K562 (cell line): ENCODE data around the gene PGAM2. TPM values are rescaled to one million over a fixed set of nuclear protein-coding genes. Genes with fewer than 3 reads are reported as not detected.

Source experiments
- ATAC-seq: fragments of 200-7000 bp; cut with Tn5 transposase; 3 replicates; pipeline ENCODE4 v1.9.1; 2020; ENCODE audit warnings: moderate library complexity
- BruUV-seq: library from RNA; stranded (reverse); fragments of 400-500 nt; replicated peaks from 2 replicates; lab custom pipeline; 2021; lab: Mats Ljungman, UMichigan
- CTCF ChIA-PET: fragments of 300-600 bp; formaldehyde crosslinking; extraction: SDS; loops from one replicate; lab custom pipeline; 2021; ENCODE audit warnings: low intra/inter-chr PET ratio; lab: Yijun Ruan, JAX
- POLR2A ChIA-PET: fragments of 300-600, 350-650 bp; sonication (Branson Sonifier 250); formaldehyde crosslinking; extraction: SDS; loops from one replicate; lab custom pipeline; 2021; ENCODE audit warnings: antibody characterized with exemption, inconsistent platforms; lab: Yijun Ruan, JAX
- DNase-seq, 4 experiments: peaks; one replicate each; pipeline versions ENCODE4 v3.0.0 to v3.0.0-alpha.2; 2011 to 2018; ENCODE audit warnings: low spot score in 3 of 4, mixed read lengths in 3 of 4; ENCODE audit errors: extremely low read depth in 1 of 4
- FAIRE-seq: peaks from 2 replicates; lab custom pipeline; 2011; peaks lifted over from hg19 to GRCh38; lab: Jason Lieb, UNC
- H2AFZ ChIP-seq: 2 replicates; pipeline ENCODE4 v1.6.0; 2011; ENCODE audit warnings: low read depth, low read length, control low read depth, inconsistent platforms
- H3K27ac ChIP-seq: fragments of 200-600 bp; 3 replicates; pipeline ENCODE4 v1.8.0; 2011; ENCODE audit warnings: low read depth, mild to moderate bottlenecking, control low read depth, inconsistent platforms, low read length, moderate library complexity, mixed read lengths; ENCODE audit errors: extremely low read depth
- H3K27me3 ChIP-seq, 2 experiments: fragments of 300-600 bp in 1 of 2; 2 replicates in 1 of 2; 3 replicates in 1 of 2; pipeline versions ENCODE4 v1.6.0 to v1.8.0; 2011; ENCODE audit warnings: inconsistent platforms in 2 of 2, low read length in 2 of 2, mild to moderate bottlenecking in 1 of 2, mixed read lengths in 1 of 2, moderate library complexity in 1 of 2; ENCODE audit not compliant: control insufficient read depth in 2 of 2, insufficient read depth in 2 of 2
- H3K36me3 ChIP-seq: fragments of 300-600 bp; 3 replicates; pipeline ENCODE4 v1.8.0; 2011; ENCODE audit warnings: mild to moderate bottlenecking, low read length, inconsistent platforms; ENCODE audit not compliant: control insufficient read depth, insufficient read depth
- H3K4me1 ChIP-seq, 2 experiments: fragments of 200-600 bp in 1 of 2; replicated peaks in 1 of 2; 2 replicates in 1 of 2; 3 replicates in 1 of 2; pipeline versions ENCODE4 v1.5.1 to v1.8.0; 2011; ENCODE audit warnings: inconsistent platforms in 2 of 2, low read length in 2 of 2, mild to moderate bottlenecking in 1 of 2, mixed read lengths in 1 of 2, moderate library complexity in 1 of 2; ENCODE audit not compliant: control insufficient read depth in 2 of 2, insufficient read depth in 2 of 2
- H3K4me2 ChIP-seq: 2 replicates; pipeline ENCODE4 v1.6.1; 2011; ENCODE audit warnings: low read length, control low read depth, inconsistent platforms, mixed read lengths; ENCODE audit not compliant: insufficient read depth
- H3K4me3 ChIP-seq: fragments of 200-600 bp; sonication (generic), shearing (Covaris generic); 2 replicates; pipeline ENCODE4 v1.5.1; 2016; ENCODE audit warnings: control low read depth, inconsistent platforms
- H3K79me2 ChIP-seq: fragments of 200-600 bp; 3 replicates; pipeline ENCODE4 v1.8.0; 2011; ENCODE audit warnings: low read length, inconsistent platforms; ENCODE audit not compliant: control insufficient read depth, insufficient read depth
- H3K9ac ChIP-seq, 2 experiments: 2 replicates each; pipeline versions ENCODE4 v1.6.0 to v1.6.1; 2011; ENCODE audit warnings: low read depth in 2 of 2, low read length in 2 of 2, control low read depth in 1 of 2, inconsistent platforms in 1 of 2, mild to moderate bottlenecking in 1 of 2, mixed read lengths in 1 of 2; ENCODE audit not compliant: insufficient read depth in 1 of 2
- H3K9me1 ChIP-seq: one replicate; pipeline ENCODE4 v1.6.0; 2011; ENCODE audit warnings: inconsistent platforms, mild to moderate bottlenecking, low read length, moderate library complexity; ENCODE audit not compliant: control insufficient read depth, insufficient read depth
- H3K9me3 ChIP-seq: replicated peaks from 2 replicates; pipeline ENCODE4 v1.5.1; 2011; ENCODE audit warnings: low read depth, low read length, inconsistent platforms; ENCODE audit not compliant: control insufficient read depth, insufficient read depth
- H4K20me1 ChIP-seq: replicated peaks from 2 replicates; pipeline ENCODE4 v1.6.1; 2011; ENCODE audit warnings: low read length, inconsistent platforms, mixed read lengths; ENCODE audit not compliant: control insufficient read depth, insufficient read depth
- BRCA1 ChIP-seq, 2 experiments: fragments of 450-650 bp in 1 of 2; sonication (generic) in 1 of 2; formaldehyde crosslinking in 1 of 2; IDR thresholded peaks; 2 replicates each; pipeline versions ENCODE4 v1.5.0 to v1.6.1; 2017 to 2020; ENCODE audit warnings: mild to moderate bottlenecking in 1 of 2, missing genetic modification reagents in 1 of 2
- ELF1 ChIP-seq: fragments of 200-800 bp; sonication (Bioruptor generic); IDR thresholded peaks from 2 replicates; pipeline ENCODE4 v1.6.1; 2016; ENCODE audit warnings: missing genetic modification characterization, missing compliant biosample characterization
- HLTF ChIP-seq: fragments of 450-650 bp; IDR thresholded peaks from 2 replicates; pipeline ENCODE4 v1.6.1; 2016
- HNRNPUL1 ChIP-seq: fragments of 200-400 bp; formaldehyde crosslinking; IDR thresholded peaks from 2 replicates; pipeline ENCODE4 v1.6.1; 2017; ENCODE audit warnings: low read length
- IRF2 ChIP-seq: sonication (generic); formaldehyde crosslinking; IDR thresholded peaks from 2 replicates; pipeline ENCODE4 v1.8.1; 2022; ENCODE audit warnings: mild to moderate bottlenecking, missing genetic modification reagents
- RBFOX2 ChIP-seq: fragments of 200-400 bp; formaldehyde crosslinking; IDR thresholded peaks from 2 replicates; pipeline ENCODE4 v1.6.1; 2017; ENCODE audit warnings: low read depth, mild to moderate bottlenecking, low read length, moderate library complexity
- TAF1 ChIP-seq: IDR thresholded peaks from 2 replicates; pipeline ENCODE4 v1.6.1; 2011; ENCODE audit warnings: mild to moderate bottlenecking, low read length, moderate library complexity; ENCODE audit not compliant: insufficient read depth, control insufficient read depth, severe bottlenecking; ENCODE audit errors: extremely low read depth
- WGBS: fragments of 100-300 bp; shearing (Covaris generic); methylation state at CpG from one replicate; pipeline ENCODE4 v1.1.6; 2016; ENCODE audit warnings: low coverage, mixed read lengths; ENCODE audit not compliant: insufficient coverage; ENCODE audit errors: missing lambda C conversion rate; 5-methylcytosine and 5-hydroxymethylcytosine counted together
- in situ Hi-C: fragments of 300-500 bp; cut with MboI; formaldehyde crosslinking; loops from 4 replicates; pipeline ENCODE4 v1.15.0; 2018; ENCODE audit warnings: inconsistent platforms, mixed read lengths
- intact Hi-C: fragments of 100-400 bp; cut with micrococcal nuclease; formaldehyde crosslinking; loops from 2 replicates; pipeline ENCODE4 v1.14.2; 2022
- polyA plus RNA-seq, 8 experiments: library from polyadenylated mRNA; depleted of rRNA in 4 of 8; stranded (reverse) in 5 of 8; unstranded in 3 of 8; fragments of >200 nt; fragmentation: Nextera tagmentation in 2 of 8; fragmentation: Illumina TruSeq in 1 of 8; extraction: Ambion mirVana in 2 of 8; extraction: Trizol in 1 of 8; gene quantifications; 2 replicates each; pipeline versions ENCODE4 v1.2.1 to v1.2.3, GENCODE V29; 2011 to 2014; ENCODE audit warnings: inconsistent platforms in 1 of 8, missing spikeins in 1 of 8
- total RNA-seq, 7 experiments: library from RNA; depleted of rRNA in 6 of 7; stranded (reverse); fragments of >200 nt in 6 of 7; fragmentation: Illumina TruSeq in 2 of 7; extraction: Trizol in 2 of 7; gene quantifications; 2 replicates each; pipeline versions ENCODE4 v1.2.1 to v1.2.3, GENCODE V29; 2011 to 2021; ENCODE audit warnings: low replicate concordance in 1 of 7
- TF ChIP-seq, protein P1 (sequence below): fragments of 250-450 bp; sonication (Bioruptor Pico); IDR thresholded peaks from 2 replicates; pipeline ENCODE4 v1.9.0; 2021; ENCODE audit warnings: mild to moderate bottlenecking

The PGAM2 gene
- total and polyA plus RNA-seq, 9 of the 15 experiments (the other 6 are each of a cell fraction or from before 2014, with no cell fraction given), result not detected

DNA sequence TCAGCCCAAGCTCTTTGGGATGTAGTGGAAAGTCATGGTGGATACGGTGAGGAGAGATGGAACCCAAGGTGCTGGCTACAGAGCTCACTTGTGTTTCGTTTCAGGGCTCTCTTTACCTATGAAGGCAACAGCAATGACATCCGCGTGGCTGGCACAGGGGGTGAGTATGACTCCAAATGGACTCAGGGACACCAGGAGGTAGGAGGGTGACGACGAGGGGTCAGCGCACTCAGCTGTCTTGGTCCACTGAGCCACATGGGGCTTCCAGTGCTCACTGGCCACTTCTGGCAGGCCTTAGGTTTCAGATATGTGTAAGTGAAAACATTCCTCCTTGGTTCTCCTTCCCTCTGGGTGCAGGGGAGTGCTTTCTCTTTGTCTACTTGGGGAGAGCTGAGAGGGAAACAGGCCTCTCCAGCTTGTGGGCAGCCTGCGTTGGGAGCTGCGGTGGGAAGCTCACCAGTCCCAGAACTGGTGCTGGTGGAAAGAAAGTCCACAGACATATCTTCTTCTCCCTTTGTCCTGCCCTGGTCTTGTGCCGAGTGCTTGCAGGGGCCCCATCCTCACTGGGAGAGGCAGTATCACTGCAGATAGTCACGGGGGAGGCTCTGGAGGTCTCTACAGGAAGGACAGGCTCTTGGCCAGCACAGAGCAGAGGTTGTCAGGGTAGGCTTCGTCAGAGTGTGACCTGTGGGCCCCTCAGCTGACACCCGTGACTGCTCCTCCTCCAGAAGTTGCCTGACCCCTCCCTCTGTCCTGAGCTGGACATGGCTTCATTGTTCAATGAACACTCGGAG lies 15.0 kb downstream of the PGAM2 start:
- no TSS peak for BruUV-seq
- H3K79me2 ChIP-seq, result peaks cover 33% of the 10 kb centered on the region
- DNase-seq (no peak), FAIRE-seq (no peak), ATAC-seq (no peak)
- in situ Hi-C loops, result no loop called here
- H3K4me3 ChIP-seq, result no peak overlapping the region
- intact Hi-C loops, result no loop called here
- H3K9me3 ChIP-seq, result no peaks in the 10 kb centered on the region
- H3K27ac ChIP-seq, result no peak overlapping the region
- H4K20me1 ChIP-seq, result peaks cover 12% of the 10 kb centered on the region; the same call in 1 of the 2 replicates
- H3K36me3 ChIP-seq, result peaks cover 64% of the 10 kb centered on the region; the same call in 2 of the 3 replicates
- no peak overlapping the region for H2AFZ ChIP-seq
- H3K9me1 ChIP-seq, result peaks cover 7% of the 10 kb centered on the region
- H3K4me1 ChIP-seq, result peaks cover 6 to 9% of the 10 kb centered on the region in 2 experiments; a peak in 3 of 5 replicates
- H3K27me3 ChIP-seq, result no peaks in the 10 kb centered on the region
- peak; percentile 19; the same call in 1 of the 2 replicates for TF ChIP-seq RBFOX2
- TF ChIP-seq BRCA1 (IDR thresholded peaks at IDR 0.05), result no peak
- TF ChIP-seq BRCA1 (CRISPR knock-in tag; IDR thresholded peaks at IDR 0.05), result no peak
- TF ChIP-seq ELF1 (tag), result no peak
- TF ChIP-seq, protein P1, sequence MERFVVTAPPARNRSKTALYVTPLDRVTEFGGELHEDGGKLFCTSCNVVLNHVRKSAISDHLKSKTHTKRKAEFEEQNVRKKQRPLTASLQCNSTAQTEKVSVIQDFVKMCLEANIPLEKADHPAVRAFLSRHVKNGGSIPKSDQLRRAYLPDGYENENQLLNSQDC (CRISPR knock-in tag), result no peak
- no peak for TF ChIP-seq TAF1
- TF ChIP-seq HNRNPUL1, result no peak
- TF ChIP-seq HLTF, result no peak
- TF ChIP-seq IRF2, result no peak
- H3K4me2 ChIP-seq, result no peak overlapping the region
- ChIA-PET CTCF (no interaction called here), POLR2A (interaction anchor here (0.6 to 0.9 kb wide), 3 partner anchors 11 to 17 kb away, joined by 3 read pairs; no protein-coding TSS in a partner anchor)
- H3K9ac ChIP-seq, result 0 out of 4 replicates have a peak overlapping the region, but pooled peaks of 1 of the 2 experiments have one; percentile 67
- WGBS, result 81% methylated on average over 14 of the region's 14 CpGs
